Vagina (tissue), 2 donors: ENCODE measurements around the gene FBXO36.

Source experiments
- POLR2A ChIP-seq, 2 donors: fragments of 450-650 bp; IDR thresholded peaks; one replicate each; pipeline ENCODE4 v1.6.1; 2017; ENCODE audit warnings: antibody characterized with exemption in 2 of 2, mild to moderate bottlenecking in 2 of 2, moderate library complexity in 2 of 2
- POLR2AphosphoS5 ChIP-seq, 2 donors: sonication (generic); formaldehyde crosslinking; IDR thresholded peaks; one replicate each; pipeline ENCODE4 v1.9.0; 2017; ENCODE audit warnings: antibody characterized with exemption in 2 of 2, mild to moderate bottlenecking in 2 of 2, low read depth in 1 of 2; ENCODE audit not compliant: insufficient read depth in 1 of 2
- TF ChIP-seq, protein P1 (sequence below), 3 experiments: fragments of 450-650 bp in 2 of 3; fragments of 200-600 bp in 1 of 3; sonication (generic) in 1 of 3; IDR thresholded peaks; one replicate each; pipeline ENCODE4 v1.5.1; 2017 to 2019; ENCODE audit warnings: antibody characterized with exemption in 3 of 3, mild to moderate bottlenecking in 2 of 3, moderate library complexity in 2 of 3

DNA sequence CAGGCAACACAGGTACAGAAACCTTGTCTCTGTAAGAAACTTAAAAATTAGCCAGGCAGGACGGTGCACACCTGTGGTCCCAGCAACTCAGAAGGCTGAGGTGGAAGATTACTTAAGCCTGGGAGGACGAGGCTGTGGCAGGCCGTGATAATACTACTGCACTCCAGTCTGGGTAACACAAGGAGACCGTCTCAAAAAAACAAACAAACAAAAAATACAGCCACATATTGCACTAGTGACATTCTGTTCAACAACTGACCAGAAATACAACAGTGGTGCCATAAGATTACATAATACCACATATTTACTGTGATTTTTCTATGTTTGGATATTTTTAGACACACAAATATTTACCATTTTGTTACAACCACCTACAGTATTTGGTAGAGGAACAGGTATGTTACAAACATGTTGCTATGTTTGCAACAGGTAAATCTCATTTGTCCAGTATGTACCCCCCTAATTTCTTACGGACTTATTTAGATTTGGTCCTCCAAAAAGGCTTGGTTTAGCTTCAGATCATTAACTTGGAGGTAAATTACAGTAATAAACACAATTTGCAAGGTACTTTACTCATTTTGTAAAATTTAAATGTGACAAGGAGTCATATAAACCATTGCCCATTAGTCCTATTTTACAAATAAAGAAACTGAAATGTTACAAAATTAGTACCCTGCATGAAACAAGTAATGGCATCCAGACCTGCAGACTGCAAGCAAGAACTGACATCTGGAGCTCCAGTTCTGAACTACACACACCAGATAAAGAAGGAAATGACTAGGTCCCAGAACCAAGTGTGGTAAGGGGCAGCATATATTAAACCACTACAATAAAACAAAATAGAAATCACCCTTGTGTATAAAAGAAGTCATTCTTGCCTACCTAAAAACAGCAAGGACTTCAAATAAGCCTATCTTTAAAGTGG is 37.3 kb upstream of the FBXO36 start:
- TF ChIP-seq, protein P1, sequence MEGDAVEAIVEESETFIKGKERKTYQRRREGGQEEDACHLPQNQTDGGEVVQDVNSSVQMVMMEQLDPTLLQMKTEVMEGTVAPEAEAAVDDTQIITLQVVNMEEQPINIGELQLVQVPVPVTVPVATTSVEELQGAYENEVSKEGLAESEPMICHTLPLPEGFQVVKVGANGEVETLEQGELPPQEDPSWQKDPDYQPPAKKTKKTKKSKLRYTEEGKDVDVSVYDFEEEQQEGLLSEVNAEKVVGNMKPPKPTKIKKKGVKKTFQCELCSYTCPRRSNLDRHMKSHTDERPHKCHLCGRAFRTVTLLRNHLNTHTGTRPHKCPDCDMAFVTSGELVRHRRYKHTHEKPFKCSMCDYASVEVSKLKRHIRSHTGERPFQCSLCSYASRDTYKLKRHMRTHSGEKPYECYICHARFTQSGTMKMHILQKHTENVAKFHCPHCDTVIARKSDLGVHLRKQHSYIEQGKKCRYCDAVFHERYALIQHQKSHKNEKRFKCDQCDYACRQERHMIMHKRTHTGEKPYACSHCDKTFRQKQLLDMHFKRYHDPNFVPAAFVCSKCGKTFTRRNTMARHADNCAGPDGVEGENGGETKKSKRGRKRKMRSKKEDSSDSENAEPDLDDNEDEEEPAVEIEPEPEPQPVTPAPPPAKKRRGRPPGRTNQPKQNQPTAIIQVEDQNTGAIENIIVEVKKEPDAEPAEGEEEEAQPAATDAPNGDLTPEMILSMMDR (IDR thresholded peaks at IDR 0.05), result no peak
- TF ChIP-seq POLR2AphosphoS5 (IDR thresholded peaks at IDR 0.05; ENCODE audit: insufficient read depth in 1 of 2, low read depth in 1 of 2) (no peak), POLR2A (IDR thresholded peaks at IDR 0.05) (no peak)
